HEK293 (cell line): ENCODE results near the gene SYNJ1.
A peak's percentile ranks its signal among the peaks of the same experiment; 100 is the strongest.

ENCODE experiments used
- BCL11B ChIP-seq: fragments of 450-650 bp; formaldehyde crosslinking; IDR thresholded peaks from 2 replicates; pipeline ENCODE4 v1.5.1; 2016; ENCODE audit warnings: low read depth, missing biosample characterization, missing genetic modification characterization
- GFI1B ChIP-seq: fragments of 450-650 bp; formaldehyde crosslinking; IDR thresholded peaks from 2 replicates; pipeline ENCODE4 v1.5.1; 2016; ENCODE audit warnings: missing biosample characterization, missing genetic modification characterization
- KLF17 ChIP-seq: fragments of 450-650 bp; formaldehyde crosslinking; IDR thresholded peaks from 2 replicates; pipeline ENCODE4 v1.5.1; 2016; ENCODE audit warnings: missing biosample characterization, missing genetic modification characterization
- OVOL3 ChIP-seq: fragments of 450-650 bp; formaldehyde crosslinking; IDR thresholded peaks from 2 replicates; pipeline ENCODE4 v1.5.1; 2016; ENCODE audit warnings: missing biosample characterization, missing genetic modification characterization
- PRDM1 ChIP-seq: fragments of 450-650 bp; formaldehyde crosslinking; IDR thresholded peaks from 2 replicates; pipeline ENCODE4; 2016; ENCODE audit warnings: missing biosample characterization, missing genetic modification characterization
- REPIN1 ChIP-seq: fragments of 450-650 bp; formaldehyde crosslinking; IDR thresholded peaks from 2 replicates; pipeline ENCODE4 v1.5.1; 2017; ENCODE audit warnings: missing biosample characterization, missing genetic modification characterization, low read depth
- SP3 ChIP-seq: fragments of 450-650 bp; formaldehyde crosslinking; IDR thresholded peaks from 2 replicates; pipeline ENCODE4 v1.5.1; 2016; ENCODE audit warnings: missing biosample characterization, missing genetic modification characterization
- SP7 ChIP-seq: fragments of 450-650 bp; formaldehyde crosslinking; IDR thresholded peaks from 2 replicates; pipeline ENCODE4 v1.5.1; 2016; ENCODE audit warnings: missing biosample characterization, missing genetic modification characterization
- ZBTB1 ChIP-seq: fragments of 450-650 bp; formaldehyde crosslinking; IDR thresholded peaks from 2 replicates; pipeline ENCODE4 v1.5.1; 2016; ENCODE audit warnings: missing biosample characterization, missing genetic modification characterization
- ZBTB11 ChIP-seq: fragments of 450-650 bp; formaldehyde crosslinking; conservative IDR thresholded peaks from 2 replicates; pipeline ENCODE4 v1.5.1; 2016; ENCODE audit warnings: low read depth, missing biosample characterization, missing genetic modification characterization
- ZFP41 ChIP-seq: fragments of 450-650 bp; formaldehyde crosslinking; IDR thresholded peaks from 2 replicates; pipeline ENCODE4 v1.5.1; 2016; ENCODE audit warnings: missing biosample characterization, missing genetic modification characterization, borderline replicate concordance
- ZNF121 ChIP-seq: fragments of 450-650 bp; formaldehyde crosslinking; IDR thresholded peaks from 2 replicates; pipeline ENCODE4 v1.5.1; 2016; ENCODE audit warnings: missing biosample characterization, missing genetic modification characterization
- ZNF221 ChIP-seq: fragments of 450-650 bp; formaldehyde crosslinking; IDR thresholded peaks from 2 replicates; pipeline ENCODE4 v1.5.1; 2017; ENCODE audit warnings: missing biosample characterization, missing genetic modification characterization, borderline replicate concordance
- ZNF239 ChIP-seq: fragments of 450-650 bp; formaldehyde crosslinking; IDR thresholded peaks from 2 replicates; pipeline ENCODE4 v1.5.1; 2016; ENCODE audit warnings: missing biosample characterization, missing genetic modification characterization
- ZNF311 ChIP-seq: fragments of 450-650 bp; formaldehyde crosslinking; IDR thresholded peaks from 2 replicates; pipeline ENCODE4 v1.5.1; 2017; ENCODE audit warnings: missing biosample characterization, missing genetic modification characterization, borderline replicate concordance
- ZNF335 ChIP-seq: fragments of 450-650 bp; formaldehyde crosslinking; conservative IDR thresholded peaks from 2 replicates; pipeline ENCODE4 v1.5.1; 2016; ENCODE audit warnings: missing biosample characterization, missing genetic modification characterization
- ZNF341 ChIP-seq: fragments of 450-650 bp; formaldehyde crosslinking; IDR thresholded peaks from 2 replicates; pipeline ENCODE4; 2016; ENCODE audit warnings: low read depth, missing biosample characterization, missing genetic modification characterization
- ZNF488 ChIP-seq: fragments of 450-650 bp; formaldehyde crosslinking; IDR thresholded peaks from 2 replicates; pipeline ENCODE4 v1.5.1; 2016; ENCODE audit warnings: missing biosample characterization, missing genetic modification characterization
- ZNF501 ChIP-seq: fragments of 450-650 bp; formaldehyde crosslinking; IDR thresholded peaks from 2 replicates; pipeline ENCODE4 v1.5.1; 2016; ENCODE audit warnings: missing biosample characterization, missing genetic modification characterization
- ZNF510 ChIP-seq: fragments of 450-650 bp; formaldehyde crosslinking; IDR thresholded peaks from 2 replicates; pipeline ENCODE4 v1.5.1; 2018; ENCODE audit warnings: mild to moderate bottlenecking, missing genetic modification characterization, missing biosample characterization; ENCODE audit not compliant: insufficient replicate concordance
- ZNF555 ChIP-seq: fragments of 450-650 bp; formaldehyde crosslinking; conservative IDR thresholded peaks from 2 replicates; pipeline ENCODE4 v1.5.1; 2017; ENCODE audit warnings: missing biosample characterization, mild to moderate bottlenecking, missing genetic modification characterization, inconsistent platforms
- ZNF600 ChIP-seq: fragments of 450-650 bp; formaldehyde crosslinking; IDR thresholded peaks from 2 replicates; pipeline ENCODE4 v1.5.1; 2016; ENCODE audit warnings: missing biosample characterization, missing genetic modification characterization
- ZNF660 ChIP-seq: fragments of 450-650 bp; IDR thresholded peaks from 2 replicates; pipeline ENCODE4 v1.5.1; 2018; ENCODE audit warnings: missing biosample characterization, mild to moderate bottlenecking, missing genetic modification characterization
- ZNF777 ChIP-seq: fragments of 450-650 bp; formaldehyde crosslinking; IDR thresholded peaks from 2 replicates; pipeline ENCODE4 v1.5.1; 2017; ENCODE audit warnings: missing biosample characterization, missing genetic modification characterization, borderline replicate concordance
- ZNF837 ChIP-seq: fragments of 450-650 bp; formaldehyde crosslinking; IDR thresholded peaks from 2 replicates; pipeline ENCODE4 v1.5.1; 2016; ENCODE audit warnings: missing biosample characterization, missing genetic modification characterization
- TF ChIP-seq, protein P1 (sequence below): fragments of 450-650 bp; formaldehyde crosslinking; conservative IDR thresholded peaks from 2 replicates; pipeline ENCODE4 v1.5.1; 2016; ENCODE audit warnings: low read depth, missing biosample characterization, missing genetic modification characterization
- TF ChIP-seq, protein P2 (sequence below): sonication (generic); formaldehyde crosslinking; IDR thresholded peaks from 2 replicates; pipeline ENCODE4 v1.8.1; 2022; ENCODE audit warnings: mild to moderate bottlenecking, moderate library complexity, missing genetic modification reagents

SYNJ1 gene

GRCh38 chr21:32612075-32612998, 115.5 kb downstream of the SYNJ1 start, which contains the start of gene CFAP298 (continued):
- TF ChIP-seq, protein P1, sequence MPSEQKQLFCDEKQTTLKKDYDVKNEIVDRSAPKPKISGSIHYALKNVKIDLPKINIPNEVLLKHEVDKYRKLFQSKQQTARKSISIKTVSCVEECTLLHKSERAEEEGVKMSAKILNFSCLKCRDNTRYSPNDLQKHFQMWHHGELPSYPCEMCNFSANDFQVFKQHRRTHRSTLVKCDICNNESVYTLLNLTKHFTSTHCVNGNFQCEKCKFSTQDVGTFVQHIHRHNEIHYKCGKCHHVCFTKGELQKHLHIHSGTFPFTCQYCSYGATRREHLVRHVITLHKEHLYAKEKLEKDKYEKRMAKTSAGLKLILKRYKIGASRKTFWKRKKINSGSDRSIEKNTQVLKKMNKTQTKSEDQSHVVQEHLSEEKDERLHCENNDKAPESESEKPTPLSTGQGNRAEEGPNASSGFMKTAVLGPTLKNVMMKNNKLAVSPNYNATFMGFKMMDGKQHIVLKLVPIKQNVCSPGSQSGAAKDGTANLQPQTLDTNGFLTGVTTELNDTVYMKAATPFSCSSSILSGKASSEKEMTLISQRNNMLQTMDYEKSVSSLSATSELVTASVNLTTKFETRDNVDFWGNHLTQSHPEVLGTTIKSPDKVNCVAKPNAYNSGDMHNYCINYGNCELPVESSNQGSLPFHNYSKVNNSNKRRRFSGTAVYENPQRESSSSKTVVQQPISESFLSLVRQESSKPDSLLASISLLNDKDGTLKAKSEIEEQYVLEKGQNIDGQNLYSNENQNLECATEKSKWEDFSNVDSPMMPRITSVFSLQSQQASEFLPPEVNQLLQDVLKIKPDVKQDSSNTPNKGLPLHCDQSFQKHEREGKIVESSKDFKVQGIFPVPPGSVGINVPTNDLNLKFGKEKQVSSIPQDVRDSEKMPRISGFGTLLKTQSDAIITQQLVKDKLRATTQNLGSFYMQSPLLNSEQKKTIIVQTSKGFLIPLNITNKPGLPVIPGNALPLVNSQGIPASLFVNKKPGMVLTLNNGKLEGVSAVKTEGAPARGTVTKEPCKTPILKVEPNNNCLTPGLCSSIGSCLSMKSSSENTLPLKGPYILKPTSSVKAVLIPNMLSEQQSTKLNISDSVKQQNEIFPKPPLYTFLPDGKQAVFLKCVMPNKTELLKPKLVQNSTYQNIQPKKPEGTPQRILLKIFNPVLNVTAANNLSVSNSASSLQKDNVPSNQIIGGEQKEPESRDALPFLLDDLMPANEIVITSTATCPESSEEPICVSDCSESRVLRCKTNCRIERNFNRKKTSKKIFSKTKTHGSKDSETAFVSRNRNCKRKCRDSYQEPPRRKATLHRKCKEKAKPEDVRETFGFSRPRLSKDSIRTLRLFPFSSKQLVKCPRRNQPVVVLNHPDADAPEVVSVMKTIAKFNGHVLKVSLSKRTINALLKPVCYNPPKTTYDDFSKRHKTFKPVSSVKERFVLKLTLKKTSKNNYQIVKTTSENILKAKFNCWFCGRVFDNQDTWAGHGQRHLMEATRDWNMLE: peak; percentile 98
- peak; percentile 98 for TF ChIP-seq ZNF660 (tag by site-specific recombination)
- TF ChIP-seq SP3 (tag by site-specific recombination): peak; percentile 71
- peak; percentile 85 for TF ChIP-seq ZNF335 (tag by site-specific recombination)
- no peak for TF ChIP-seq ZNF555 (tag by site-specific recombination)
- TF ChIP-seq ZNF600: peak; percentile 95
- TF ChIP-seq ZNF221 (tag by site-specific recombination): no peak
- TF ChIP-seq, protein P2, sequence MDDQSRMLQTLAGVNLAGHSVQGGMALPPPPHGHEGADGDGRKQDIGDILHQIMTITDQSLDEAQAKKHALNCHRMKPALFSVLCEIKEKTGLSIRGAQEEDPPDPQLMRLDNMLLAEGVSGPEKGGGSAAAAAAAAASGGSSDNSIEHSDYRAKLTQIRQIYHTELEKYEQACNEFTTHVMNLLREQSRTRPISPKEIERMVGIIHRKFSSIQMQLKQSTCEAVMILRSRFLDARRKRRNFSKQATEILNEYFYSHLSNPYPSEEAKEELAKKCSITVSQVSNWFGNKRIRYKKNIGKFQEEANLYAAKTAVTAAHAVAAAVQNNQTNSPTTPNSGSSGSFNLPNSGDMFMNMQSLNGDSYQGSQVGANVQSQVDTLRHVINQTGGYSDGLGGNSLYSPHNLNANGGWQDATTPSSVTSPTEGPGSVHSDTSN (CRISPR knock-in tag): 0 out of 2 replicates have a peak, but pooled peaks have one; percentile 58
- TF ChIP-seq PRDM1 (tag by site-specific recombination): peak; percentile 92
- TF ChIP-seq ZBTB11: peak; percentile 100
- TF ChIP-seq ZNF311: no peak
- no peak; the same call in 1 of the 2 replicates for TF ChIP-seq ZNF501 (tag by site-specific recombination)
- no peak for TF ChIP-seq ZNF777
- peak; percentile 96 for TF ChIP-seq SP7
- peak; percentile 82; the same call in 1 of the 2 replicates for TF ChIP-seq OVOL3 (tag by site-specific recombination)
- TF ChIP-seq ZNF837 (tag by site-specific recombination): no peak
- peak; percentile 84; the same call in 1 of the 2 replicates for TF ChIP-seq ZBTB1 (tag by site-specific recombination)
- no peak; the same call in none of the 2 replicates for TF ChIP-seq REPIN1
- TF ChIP-seq ZFP41 (tag by site-specific recombination): peak; percentile 59; the same call in 1 of the 2 replicates
- peak; percentile 90 for TF ChIP-seq KLF17 (tag by site-specific recombination)
- peak; percentile 89 for TF ChIP-seq ZNF341 (tag by site-specific recombination)
- TF ChIP-seq GFI1B (tag by site-specific recombination): peak; percentile 36; the same call in 1 of the 2 replicates
- peak; percentile 76 for TF ChIP-seq ZNF121 (tag by site-specific recombination)
- peak; percentile 78; the same call in 1 of the 2 replicates for TF ChIP-seq BCL11B
- no peak for TF ChIP-seq ZNF510 (tag by site-specific recombination)
- 0 out of 2 replicates have a peak, but pooled peaks have one; percentile 73 for TF ChIP-seq ZNF239 (tag by site-specific recombination)
- TF ChIP-seq ZNF488: no peak
